ENCODE measurements around the gene USB1.

Gene USB1

GRCh38 chr16:57984443-57985203, 16.6 kb upstream of the USB1 start (continued):
- TF ChIP-seq KLF17 (tag by site-specific recombination; IDR thresholded peaks at IDR 0.05) (no peak), PRDM10 (tag by site-specific recombination; IDR thresholded peaks at IDR 0.05) (no peak), ZNF391 (tag by site-specific recombination; IDR thresholded peaks at IDR 0.05; ENCODE audit: borderline replicate concordance, low read depth) (no peak), ZNF280D (tag by site-specific recombination; IDR thresholded peaks at IDR 0.05) (no peak), SP2 (tag by site-specific recombination; IDR thresholded peaks at IDR 0.05) (peak; percentile 83), ZNF394 (tag by site-specific recombination; IDR thresholded peaks at IDR 0.05; ENCODE audit: borderline replicate concordance) (no peak), ZNF830 (tag by site-specific recombination; IDR thresholded peaks at IDR 0.05; ENCODE audit: low read depth) (no peak), EGR2 (tag by site-specific recombination; IDR thresholded peaks at IDR 0.05; ENCODE audit: low read depth) (peak; percentile 63), TSHZ1 (tag by site-specific recombination; IDR thresholded peaks at IDR 0.05; ENCODE audit: borderline replicate concordance) (no peak), ZNF274 (IDR thresholded peaks at IDR 0.05; ENCODE audit: low read length) (no peak), ZNF274 (tag by site-specific recombination; IDR thresholded peaks at IDR 0.05; ENCODE audit: borderline replicate concordance) (no peak), ZNF580 (tag by site-specific recombination; IDR thresholded peaks at IDR 0.05) (no peak), ZNF473 (tag by site-specific recombination; IDR thresholded peaks at IDR 0.05) (no peak), ZNF707 (tag by site-specific recombination; IDR thresholded peaks at IDR 0.05) (no peak), ZNF184 (tag by site-specific recombination; IDR thresholded peaks at IDR 0.05) (no peak), ZNF37A (tag by site-specific recombination; IDR thresholded peaks at IDR 0.05) (no peak), ZNF335 (tag by site-specific recombination; conservative IDR thresholded peaks at IDR 0.05) (peak; percentile 73), BCL6B (tag by site-specific recombination; IDR thresholded peaks at IDR 0.05) (no peak), SCRT2 (tag by site-specific recombination; IDR thresholded peaks at IDR 0.05) (peak; percentile 71; the same call in 1 of the 2 replicates), ZBTB10 (tag by site-specific recombination; IDR thresholded peaks at IDR 0.05) (no peak), ZNF600 (tag by site-specific recombination; IDR thresholded peaks at IDR 0.05) (no peak), ZNF350 (tag by site-specific recombination; IDR thresholded peaks at IDR 0.05) (no peak)

Measured in HEK293 (cell line).